Erythroblast (primary cell): ENCODE data around the gene IL4R.
"Not testable (repeated sequence)": the region's sequence is repeated elsewhere in the genome, so short reads cannot be mapped to it uniquely, and the experiment has no call there.

Source experiments
- GATA1 ChIP-seq: IDR thresholded peaks from 2 replicates; pipeline ENCODE4 v1.6.1; 2011; ENCODE audit warnings: low read depth, mild to moderate bottlenecking, control low read depth, low read length, moderate library complexity
- POLR2A ChIP-seq: IDR thresholded peaks from 2 replicates; pipeline ENCODE4 v1.6.1; 2011; ENCODE audit warnings: mild to moderate bottlenecking, low read length

DNA sequence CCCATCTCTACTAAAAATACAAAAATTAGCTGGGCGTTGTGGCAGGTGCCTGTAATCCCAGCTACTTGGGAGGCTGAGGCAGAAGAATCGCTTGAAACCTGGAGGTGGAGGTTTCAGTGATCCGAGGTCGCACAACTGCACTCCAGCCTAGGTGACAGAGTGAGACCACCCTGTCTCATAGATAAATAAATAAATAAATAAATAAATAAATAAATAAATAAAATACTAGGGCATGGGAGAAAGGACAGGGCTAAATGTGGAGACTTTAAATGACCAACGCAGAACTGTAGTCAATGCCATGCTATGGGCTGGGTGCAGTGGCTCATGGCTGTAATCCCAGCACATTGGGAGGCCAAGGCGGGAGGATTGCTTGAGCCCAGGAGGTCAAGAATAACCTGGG, 25.5 kb upstream of the IL4R start:
- TF ChIP-seq POLR2A, GATA1: not testable (repeated sequence)
